GM18502 (cell line): ENCODE results near the gene GRM8.

ENCODE experiments used
- ATAC-seq: cut with Tn5 transposase; IDR thresholded peaks from one replicate; pipeline ENCODE4 v1.9.1; 2021; ENCODE audit warnings: mild to moderate bottlenecking; ENCODE audit not compliant: unreplicated experiment, poor library complexity

The GRM8 gene

DNA sequence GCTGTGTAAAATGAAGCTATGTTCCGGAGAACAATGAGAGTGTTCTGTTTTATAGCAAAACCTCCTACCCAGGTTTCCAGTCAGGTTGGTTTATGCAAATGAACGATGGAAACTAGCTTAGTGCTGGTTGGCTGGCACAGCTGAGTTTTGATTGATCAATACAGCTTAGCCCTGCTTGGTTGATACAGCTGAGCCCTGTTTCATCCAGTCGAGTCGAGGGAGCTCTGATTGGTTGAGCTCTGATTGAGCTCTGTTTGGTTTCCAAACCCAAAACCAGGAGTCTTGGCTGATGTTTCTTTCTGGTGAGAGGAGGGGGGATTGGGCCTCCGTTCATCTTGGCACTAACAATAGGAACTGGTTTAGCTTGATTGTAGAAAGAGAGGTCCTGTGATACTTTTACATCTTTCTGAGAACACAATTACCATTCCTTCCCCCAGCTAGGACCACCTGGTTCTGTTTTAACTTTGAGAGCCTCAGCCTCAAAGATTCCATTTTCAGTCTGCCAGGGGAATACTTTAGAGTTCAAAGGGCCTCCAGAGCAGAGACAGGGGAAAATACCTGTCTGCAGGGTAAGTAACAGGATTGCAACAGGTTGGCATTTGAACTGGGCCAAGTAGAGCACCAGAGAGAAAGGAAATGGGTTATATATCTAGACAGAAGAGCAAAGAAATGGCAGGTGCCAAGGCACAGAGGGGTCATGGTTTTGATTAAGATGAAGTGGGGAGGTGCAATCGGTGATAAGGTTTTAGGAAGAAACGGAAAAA lies 210.9 kb downstream of the GRM8 start:
- ATAC-seq = no peak

- ATAC-seq = no peak
Observed at GRCh38 chr7:127040042-127040441, 212.7 kb downstream of the GRM8 start.

DNA sequence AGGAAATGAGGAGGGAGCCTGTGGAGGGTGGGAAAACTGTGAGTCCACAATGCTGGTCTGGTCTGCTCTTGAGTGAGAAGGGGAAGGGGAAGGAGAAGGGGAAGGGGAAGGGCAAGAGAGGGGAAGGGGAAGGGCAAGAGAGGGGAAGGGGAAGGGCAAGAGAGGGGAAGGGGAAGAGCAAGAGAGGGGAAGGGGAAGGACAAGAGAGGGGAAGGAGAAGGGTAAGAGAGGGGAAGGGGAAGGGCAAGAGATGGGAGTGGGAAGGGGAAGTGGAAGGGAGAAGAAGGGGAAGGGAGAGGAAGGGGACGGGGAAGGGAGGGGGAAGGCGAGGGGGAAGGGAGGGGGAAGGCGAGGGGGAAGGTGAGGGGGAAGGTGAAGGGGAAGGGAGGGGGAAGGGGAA lies 213.2 kb downstream of the GRM8 start:
- no peak for ATAC-seq

DNA sequence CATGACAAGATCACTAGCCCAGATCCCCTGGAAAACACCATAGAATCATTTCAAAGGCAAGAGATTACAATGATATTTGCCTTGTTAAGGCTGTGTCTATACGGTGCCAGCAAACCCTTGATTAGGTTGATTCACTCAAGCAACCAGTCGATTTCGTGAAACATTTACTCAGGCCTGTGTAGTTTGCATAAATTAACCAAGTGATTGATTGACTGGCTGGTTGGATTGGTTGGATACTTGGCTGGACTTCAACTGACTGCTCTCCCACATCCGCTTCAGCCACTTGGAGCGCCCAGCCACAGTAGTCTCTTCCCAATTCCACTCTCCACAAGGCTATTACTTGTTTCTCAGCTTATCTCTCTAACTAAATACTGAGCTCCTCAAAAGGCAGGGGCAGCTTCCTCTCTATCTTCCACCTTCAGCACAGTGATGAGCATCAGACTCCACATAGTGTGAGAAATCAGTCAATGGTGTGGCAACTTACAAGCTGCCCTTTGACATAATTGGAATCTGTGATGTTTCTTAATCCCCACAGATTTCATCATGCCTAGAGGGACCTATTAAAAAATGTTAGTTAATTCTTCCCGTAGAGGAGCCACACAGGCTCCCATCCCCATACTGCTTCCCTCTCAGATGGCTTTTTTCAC lies 217.4 kb downstream of the GRM8 start:
- no peak for ATAC-seq

DNA sequence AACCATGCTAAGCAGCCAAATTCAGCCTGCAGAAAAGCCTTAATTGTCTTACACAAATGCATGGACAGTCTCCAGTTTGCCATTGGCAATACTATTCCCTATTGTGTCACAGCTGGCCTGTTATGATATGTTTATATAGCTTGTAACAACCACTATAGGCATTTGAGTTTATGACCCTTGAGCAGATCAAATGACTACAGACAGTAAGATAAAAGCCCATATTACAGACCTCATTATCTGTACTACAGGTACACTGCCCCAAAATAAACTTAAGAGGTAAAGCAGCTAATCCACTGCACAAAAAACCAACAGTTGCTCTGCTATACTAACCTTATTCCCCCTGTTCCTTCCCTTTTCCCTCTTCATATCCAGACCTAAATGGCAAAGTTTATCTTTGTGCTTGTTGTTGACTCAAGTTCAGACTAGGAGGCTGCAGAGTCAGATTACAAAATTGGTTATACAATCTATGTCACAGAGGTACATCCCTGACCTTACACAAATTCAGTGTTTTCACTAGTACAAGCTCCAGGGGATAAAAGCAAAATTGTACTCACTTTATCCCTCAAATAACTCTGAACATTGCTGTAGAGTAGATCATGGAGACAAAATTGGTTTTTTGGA lies 218.4 kb downstream of the GRM8 start:
- no peak for ATAC-seq

- no peak for ATAC-seq
Observed at GRCh38 chr7:127029823-127030222, 222.9 kb downstream of the GRM8 start.

GRCh38 chr7:127021857-127022256 lies 230.9 kb downstream of the GRM8 start:
- no peak for ATAC-seq

GRCh38 chr7:127021019-127021738 lies 231.6 kb downstream of the GRM8 start:
- ATAC-seq = no peak

DNA sequence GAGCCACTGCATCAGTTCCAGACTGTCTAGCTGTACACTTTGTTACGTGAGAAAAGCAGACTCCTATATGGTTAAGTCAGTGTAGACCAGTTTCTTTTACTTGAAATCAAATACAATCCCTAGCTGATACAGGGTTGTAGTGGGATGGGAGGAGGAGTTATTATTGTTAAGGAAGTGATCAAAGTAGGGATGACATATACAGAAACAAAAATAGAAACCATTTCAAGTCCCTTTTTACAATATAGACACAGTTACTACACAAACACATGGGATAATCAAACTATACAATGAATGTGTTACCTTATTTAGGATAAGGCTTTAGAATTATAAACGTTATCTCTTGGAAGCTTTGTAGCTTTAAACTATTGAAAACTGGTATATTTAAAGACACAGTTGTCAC lies 233.9 kb downstream of the GRM8 start:
- no peak for ATAC-seq

GRCh38 chr7:127017196-127017595 lies 235.5 kb downstream of the GRM8 start:
- ATAC-seq = no peak

- no peak for ATAC-seq
Observed at GRCh38 chr7:127000725-127001124, 252.0 kb downstream of the GRM8 start.

DNA sequence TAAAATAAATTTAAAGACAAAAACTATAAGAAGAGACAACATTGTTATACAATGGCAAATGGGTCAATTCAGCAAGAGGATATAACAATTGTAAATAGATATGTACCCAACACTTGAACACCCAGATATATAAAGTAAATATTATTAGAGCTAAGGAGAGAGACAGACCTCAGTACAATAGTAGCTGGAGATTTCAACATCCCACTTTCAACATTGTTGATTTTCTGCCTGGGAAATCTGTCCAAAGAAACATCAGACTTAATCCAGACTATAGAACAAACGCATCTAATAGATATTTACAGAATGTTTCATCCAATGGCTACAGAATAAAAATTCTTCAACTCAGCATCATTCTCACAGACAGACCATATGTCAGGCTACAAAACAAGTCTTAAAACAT lies 256.1 kb downstream of the GRM8 start:
- ATAC-seq = no peak

GRCh38 chr7:126993626-126994213 lies 259.0 kb downstream of the GRM8 start:
- ATAC-seq = no peak

- ATAC-seq = no peak
Observed at GRCh38 chr7:126988022-126988421, 264.7 kb downstream of the GRM8 start.

- no peak for ATAC-seq
Observed at GRCh38 chr7:126979722-126980121, 273.0 kb downstream of the GRM8 start.

DNA sequence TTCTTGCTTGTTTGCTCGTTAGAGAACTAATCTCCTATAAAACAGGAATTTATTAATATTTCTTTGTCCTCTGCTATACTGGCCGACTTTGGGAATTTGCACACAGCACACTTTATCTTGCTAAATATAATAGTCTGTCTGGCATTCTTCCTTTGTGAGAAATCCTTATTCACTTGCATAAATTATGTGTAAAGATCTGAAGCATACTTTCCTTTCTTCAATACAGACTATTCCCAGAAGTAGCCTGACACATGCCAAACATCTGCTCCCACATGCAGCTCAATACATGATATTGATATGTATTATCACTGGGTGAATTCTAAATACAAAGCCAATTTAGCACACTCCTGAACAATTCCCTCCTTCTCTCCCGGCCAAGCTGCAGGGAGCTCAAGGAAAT lies 273.9 kb downstream of the GRM8 start:
- ATAC-seq = no peak

- no peak for ATAC-seq
Observed at GRCh38 chr7:126973066-126973465, 279.7 kb downstream of the GRM8 start.

DNA sequence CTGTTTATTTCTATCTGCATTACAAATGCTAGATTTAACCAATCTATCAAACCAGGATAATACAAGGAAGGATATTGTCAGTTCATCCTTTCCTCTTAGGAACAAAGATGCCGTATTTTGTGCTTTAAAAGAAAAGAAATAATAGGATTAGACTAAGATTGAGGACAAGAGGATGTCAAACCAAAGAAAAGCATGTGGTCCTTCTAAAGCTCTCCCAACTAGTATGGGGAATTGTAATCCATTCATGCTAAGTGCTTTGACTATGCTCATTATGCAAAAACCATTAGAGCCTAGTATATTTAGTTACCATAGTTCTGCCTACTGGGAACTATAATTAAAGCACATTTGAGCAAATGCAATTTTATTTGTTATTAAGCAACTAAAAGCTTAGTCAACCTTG lies 280.2 kb downstream of the GRM8 start:
- no peak for ATAC-seq

DNA sequence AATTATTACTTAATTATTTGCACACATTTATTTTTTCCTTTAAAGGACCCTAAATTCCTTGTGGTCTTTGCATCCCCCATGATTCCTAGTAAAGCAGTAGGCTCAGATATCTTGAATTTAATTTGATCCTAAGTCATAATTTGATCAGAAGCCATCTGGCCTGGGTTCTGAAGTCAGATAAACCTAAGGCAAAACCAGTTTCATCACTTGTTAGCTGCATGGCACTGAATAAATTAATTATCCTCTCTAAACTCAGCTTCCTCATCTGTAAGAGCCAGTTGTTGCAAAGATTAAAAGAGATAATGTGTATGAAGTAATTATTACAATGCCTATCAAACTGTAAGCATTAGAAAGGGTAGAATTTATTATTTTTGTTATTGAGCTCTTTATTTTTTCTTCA lies 293.1 kb downstream of the GRM8 start:
- no peak for ATAC-seq

- no peak for ATAC-seq
Observed at GRCh38 chr7:126958367-126958766, 294.4 kb downstream of the GRM8 start.

GRCh38 chr7:126957443-126957842 lies 295.3 kb downstream of the GRM8 start:
- no peak for ATAC-seq
